A673 (cell line): ENCODE data around the gene CTXND1.

ENCODE experiments used
- EZH2 ChIP-seq: fragments of 200-600 bp; sonication (generic); IDR thresholded peaks from 2 replicates; pipeline ENCODE4 v1.6.1; 2017; ENCODE audit warnings: borderline replicate concordance, low read depth, mild to moderate bottlenecking, mixed read lengths, antibody characterized with exemption, low read length; ENCODE audit not compliant: poor library complexity, severe bottlenecking
- TF ChIP-seq, protein P1 (sequence below): fragments of 300-800, 200-600 bp; sonication (generic); conservative IDR thresholded peaks from 2 replicates; pipeline ENCODE4 v1.5.1; 2017; ENCODE audit warnings: low read depth, mild to moderate bottlenecking, antibody characterized with exemption, low read length, moderate library complexity, mixed read lengths

DNA sequence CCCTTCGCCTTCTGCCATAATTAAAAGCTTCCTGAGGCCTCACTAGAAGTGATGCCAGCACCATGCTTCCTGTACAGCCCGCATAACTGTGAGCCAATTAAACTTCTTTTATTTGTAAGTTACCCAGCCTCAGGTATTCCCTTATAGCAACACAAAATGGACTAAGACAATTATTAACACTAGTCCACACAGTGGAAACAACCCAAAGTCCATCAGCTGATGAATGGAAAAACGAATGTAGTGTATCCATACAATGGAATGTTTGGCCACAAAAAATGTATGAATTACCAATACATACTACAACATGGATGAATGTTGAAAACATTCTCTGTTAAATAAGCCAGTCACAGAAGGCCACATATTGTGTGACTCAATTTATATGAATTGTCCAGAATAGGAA is 22.5 kb upstream of the CTXND1 start:
- TF ChIP-seq, protein P1, sequence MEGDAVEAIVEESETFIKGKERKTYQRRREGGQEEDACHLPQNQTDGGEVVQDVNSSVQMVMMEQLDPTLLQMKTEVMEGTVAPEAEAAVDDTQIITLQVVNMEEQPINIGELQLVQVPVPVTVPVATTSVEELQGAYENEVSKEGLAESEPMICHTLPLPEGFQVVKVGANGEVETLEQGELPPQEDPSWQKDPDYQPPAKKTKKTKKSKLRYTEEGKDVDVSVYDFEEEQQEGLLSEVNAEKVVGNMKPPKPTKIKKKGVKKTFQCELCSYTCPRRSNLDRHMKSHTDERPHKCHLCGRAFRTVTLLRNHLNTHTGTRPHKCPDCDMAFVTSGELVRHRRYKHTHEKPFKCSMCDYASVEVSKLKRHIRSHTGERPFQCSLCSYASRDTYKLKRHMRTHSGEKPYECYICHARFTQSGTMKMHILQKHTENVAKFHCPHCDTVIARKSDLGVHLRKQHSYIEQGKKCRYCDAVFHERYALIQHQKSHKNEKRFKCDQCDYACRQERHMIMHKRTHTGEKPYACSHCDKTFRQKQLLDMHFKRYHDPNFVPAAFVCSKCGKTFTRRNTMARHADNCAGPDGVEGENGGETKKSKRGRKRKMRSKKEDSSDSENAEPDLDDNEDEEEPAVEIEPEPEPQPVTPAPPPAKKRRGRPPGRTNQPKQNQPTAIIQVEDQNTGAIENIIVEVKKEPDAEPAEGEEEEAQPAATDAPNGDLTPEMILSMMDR = no peak
- TF ChIP-seq EZH2 = no peak
